ENCODE measurements around the gene UROS. TPM values are rescaled to one million over a fixed set of nuclear protein-coding genes. Genes with fewer than 3 reads are reported as not detected.

UROS gene
- total RNA-seq, 4 donors from 2014 or later: 24.0 to 29.2 (median 27.5) TPM

GRCh38 chr10:125765835-125766234, 57.2 kb downstream of the UROS start:
- no peak overlapping the region for H3K4me3 ChIP-seq (ENCODE audit: low read depth, poor library complexity, severe bottlenecking)
- no peak for DNase-seq (ENCODE audit: low spot score in 2 of 2)
- TF ChIP-seq POLR2A (IDR thresholded peaks at IDR 0.05) (no peak), CTCF (IDR thresholded peaks at IDR 0.05) (no peak)
- WGBS, 2 donors: 94 to 95% methylated on average over 2 of the region's 2 CpGs
- intact Hi-C loops (cut with DNase I; ENCODE audit: low total_unique reads): no loop called here

GRCh38 chr10:125762692-125763648, 60.1 kb downstream of the UROS start:
- intact Hi-C loops (cut with DNase I; ENCODE audit: low total_unique reads): no loop called here
- DNase-seq (ENCODE audit: low spot score in 2 of 2): no peak
- no peak overlapping the region for H3K4me3 ChIP-seq (ENCODE audit: low read depth, poor library complexity, severe bottlenecking)
- TF ChIP-seq POLR2A (IDR thresholded peaks at IDR 0.05) (no peak), CTCF (IDR thresholded peaks at IDR 0.05) (no peak)
- WGBS, 2 donors: 90 to 91% methylated on average over 24 of the region's 24 CpGs

GRCh38 chr10:125761961-125762360, 61.1 kb downstream of the UROS start:
- WGBS, 2 donors: 59 to 68% methylated on average over 1 of the region's 1 CpG
- TF ChIP-seq POLR2A (IDR thresholded peaks at IDR 0.05) (no peak), CTCF (IDR thresholded peaks at IDR 0.05) (no peak)
- no peak overlapping the region for H3K4me3 ChIP-seq (ENCODE audit: low read depth, poor library complexity, severe bottlenecking)
- intact Hi-C loops (cut with DNase I; ENCODE audit: low total_unique reads): no loop called here
- no peak for DNase-seq (ENCODE audit: low spot score in 2 of 2)

- no peak overlapping the region for H3K4me3 ChIP-seq (ENCODE audit: low read depth, poor library complexity, severe bottlenecking)
- DNase-seq (ENCODE audit: low spot score in 2 of 2): no peak
- 94 to 97% methylated on average over 4 of the region's 4 CpGs for WGBS, 2 donors
- TF ChIP-seq CTCF (IDR thresholded peaks at IDR 0.05) (no peak), POLR2A (IDR thresholded peaks at IDR 0.05) (no peak)
- intact Hi-C loops (cut with DNase I; ENCODE audit: low total_unique reads): no loop called here
Observed at GRCh38 chr10:125757742-125758141, 65.3 kb downstream of the UROS start.

- intact Hi-C loops (cut with DNase I; ENCODE audit: low total_unique reads): no loop called here
- WGBS, 2 donors: 85 to 89% methylated on average over 5 of the region's 5 CpGs
- DNase-seq (ENCODE audit: low spot score in 2 of 2): no peak
- no peak for TF ChIP-seq CTCF (IDR thresholded peaks at IDR 0.05)
- TF ChIP-seq POLR2A (IDR thresholded peaks at IDR 0.05): no peak
- H3K4me3 ChIP-seq (ENCODE audit: low read depth, poor library complexity, severe bottlenecking): no peak overlapping the region
Observed at GRCh38 chr10:125756853-125757487, 66.1 kb downstream of the UROS start.
